Transverse colon (tissue), 4 donors: Measurements from ENCODE around the gene ECI1. TPM values are rescaled to one million over a fixed set of nuclear protein-coding genes. Genes with fewer than 3 reads are reported as not detected.

Source experiments
- DNase-seq: peaks from one replicate; pipeline ENCODE4 v3.0.0-alpha.2; 2019
- H3K27ac ChIP-seq, 4 donors: fragments of 200-600 bp; sonication (generic); 2 replicates each; pipeline ENCODE4 v1.5.1; 2016 to 2018; ENCODE audit warnings: inconsistent platforms in 4 of 4
- H3K27me3 ChIP-seq: fragments of 200-600 bp; sonication (generic); 2 replicates; pipeline ENCODE4 v1.5.1; 2017; ENCODE audit warnings: inconsistent platforms
- H3K36me3 ChIP-seq, 4 donors: fragments of 200-600 bp; sonication (generic); 2 replicates each; pipeline ENCODE4 v1.5.1; 2017 to 2019; ENCODE audit warnings: inconsistent platforms in 4 of 4
- H3K4me1 ChIP-seq, 4 donors: fragments of 200-600 bp; sonication (generic); 2 replicates each; pipeline ENCODE4 v1.5.1; 2017 to 2020; ENCODE audit warnings: inconsistent platforms in 4 of 4
- H3K4me3 ChIP-seq, 4 donors: fragments of 200-600 bp; sonication (generic); 1 replicate in 1 of 4; 2 replicates in 3 of 4; pipeline versions ENCODE4 v1.5.1 to v1.6.1; 2017 to 2019; ENCODE audit warnings: inconsistent platforms in 4 of 4
- H3K9me3 ChIP-seq, 2 donors: fragments of 200-600 bp; sonication (generic); 2 replicates each; pipeline ENCODE4 v1.5.1; 2017 to 2019; ENCODE audit warnings: inconsistent platforms in 2 of 2
- EP300 ChIP-seq: sonication (generic); formaldehyde crosslinking; IDR thresholded peaks from one replicate; pipeline ENCODE4 v1.6.1; 2017; ENCODE audit warnings: antibody characterized with exemption, low read depth
- POLR2A ChIP-seq: fragments of 450-650 bp; IDR thresholded peaks from one replicate; pipeline ENCODE4 v1.6.1; 2016; ENCODE audit warnings: antibody characterized with exemption, mild to moderate bottlenecking, moderate library complexity
- POLR2AphosphoS5 ChIP-seq, 3 donors: sonication (generic); formaldehyde crosslinking; IDR thresholded peaks; one replicate each; pipeline ENCODE4 v1.6.1; 2016; ENCODE audit warnings: antibody characterized with exemption in 3 of 3
- WGBS, 2 donors: methylation state at CpG; one replicate each; pipeline ENCODE4 v1.1.5; 2018; ENCODE audit warnings: low coverage in 1 of 2; 5-methylcytosine and 5-hydroxymethylcytosine counted together
- in situ Hi-C, 4 donors: fragments of 200-750 bp; cut with MboI; loops; one replicate each; pipeline versions ENCODE4 v1.15.0 to v1.15.1; 2017; ENCODE audit warnings: low sequenced_read_pairs in 3 of 4, low pct_ligation_motif_present in 1 of 4, low pct_unique_long_range_greater_than_20kb in 1 of 4
- intact Hi-C: fragments of 100-400 bp; cut with DNase I; formaldehyde crosslinking; loops from one replicate; pipeline ENCODE4 v1.15.1; 2023; ENCODE audit warnings: low total_unique reads
- total RNA-seq, 4 donors: library from RNA; depleted of rRNA; stranded (reverse); fragments of >200 nt; gene quantifications; one replicate each; pipeline ENCODE4 v1.1.0, GENCODE V29; 2016
- TF ChIP-seq, protein P1 (sequence below), 5 experiments: fragments of 200-600 bp in 3 of 5; fragments of 450-650 bp in 2 of 5; sonication (generic) in 3 of 5; IDR thresholded peaks; 1 replicate in 2 of 5; 2 replicates in 3 of 5; pipeline ENCODE4 v1.5.1; 2016 to 2017; ENCODE audit warnings: antibody characterized with exemption in 5 of 5, inconsistent platforms in 3 of 5, mild to moderate bottlenecking in 2 of 5, moderate library complexity in 1 of 5

ECI1 gene
- total RNA-seq, 4 donors from 2014 or later: 24.5 to 218 (median 100) TPM

DNA sequence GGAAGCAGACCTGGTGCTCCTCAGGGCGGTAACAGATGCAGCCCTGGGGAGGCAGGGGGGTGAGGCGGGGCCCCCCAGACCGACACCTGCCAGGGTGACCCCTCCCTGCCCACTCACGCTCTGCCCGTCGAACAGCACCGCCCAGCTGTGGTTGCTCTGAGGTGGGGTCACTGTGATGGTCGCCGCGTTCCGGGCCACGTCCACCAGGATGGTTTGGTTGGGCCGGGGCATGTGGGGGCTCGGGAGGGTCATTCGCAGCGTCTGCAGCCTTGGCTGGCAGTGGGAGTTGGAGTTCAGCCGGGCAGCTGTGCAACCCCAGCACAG lies 41.4 kb downstream of the ECI1 start:
- H3K4me3 ChIP-seq: no peak overlapping the region
- no peak overlapping the region for H3K27ac ChIP-seq
- no peaks in the 10 kb centered on the region for H3K27me3 ChIP-seq
- no peaks in the 10 kb centered on the region for H3K9me3 ChIP-seq
- peaks cover 0 to 13% (median 3%) of the 10 kb centered on the region in 4 donors for H3K36me3 ChIP-seq
- DNase-seq: no peak
- peaks cover 25 to 37% (median 32%) of the 10 kb centered on the region in 4 donors for H3K4me1 ChIP-seq
- WGBS, 2 donors: 95% methylated on average over 15 of the region's 17 CpGs; no CpG with 5 or more reads in 1 of the 2 donors
- intact Hi-C loops (no loop called here), in situ Hi-C loops (no loop called here)
- TF ChIP-seq POLR2A (no peak), POLR2AphosphoS5 (IDR thresholded peaks at IDR 0.05) (no peak), EP300 (no peak)
- TF ChIP-seq, protein P1, sequence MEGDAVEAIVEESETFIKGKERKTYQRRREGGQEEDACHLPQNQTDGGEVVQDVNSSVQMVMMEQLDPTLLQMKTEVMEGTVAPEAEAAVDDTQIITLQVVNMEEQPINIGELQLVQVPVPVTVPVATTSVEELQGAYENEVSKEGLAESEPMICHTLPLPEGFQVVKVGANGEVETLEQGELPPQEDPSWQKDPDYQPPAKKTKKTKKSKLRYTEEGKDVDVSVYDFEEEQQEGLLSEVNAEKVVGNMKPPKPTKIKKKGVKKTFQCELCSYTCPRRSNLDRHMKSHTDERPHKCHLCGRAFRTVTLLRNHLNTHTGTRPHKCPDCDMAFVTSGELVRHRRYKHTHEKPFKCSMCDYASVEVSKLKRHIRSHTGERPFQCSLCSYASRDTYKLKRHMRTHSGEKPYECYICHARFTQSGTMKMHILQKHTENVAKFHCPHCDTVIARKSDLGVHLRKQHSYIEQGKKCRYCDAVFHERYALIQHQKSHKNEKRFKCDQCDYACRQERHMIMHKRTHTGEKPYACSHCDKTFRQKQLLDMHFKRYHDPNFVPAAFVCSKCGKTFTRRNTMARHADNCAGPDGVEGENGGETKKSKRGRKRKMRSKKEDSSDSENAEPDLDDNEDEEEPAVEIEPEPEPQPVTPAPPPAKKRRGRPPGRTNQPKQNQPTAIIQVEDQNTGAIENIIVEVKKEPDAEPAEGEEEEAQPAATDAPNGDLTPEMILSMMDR (IDR thresholded peaks at IDR 0.05): no peak

DNA sequence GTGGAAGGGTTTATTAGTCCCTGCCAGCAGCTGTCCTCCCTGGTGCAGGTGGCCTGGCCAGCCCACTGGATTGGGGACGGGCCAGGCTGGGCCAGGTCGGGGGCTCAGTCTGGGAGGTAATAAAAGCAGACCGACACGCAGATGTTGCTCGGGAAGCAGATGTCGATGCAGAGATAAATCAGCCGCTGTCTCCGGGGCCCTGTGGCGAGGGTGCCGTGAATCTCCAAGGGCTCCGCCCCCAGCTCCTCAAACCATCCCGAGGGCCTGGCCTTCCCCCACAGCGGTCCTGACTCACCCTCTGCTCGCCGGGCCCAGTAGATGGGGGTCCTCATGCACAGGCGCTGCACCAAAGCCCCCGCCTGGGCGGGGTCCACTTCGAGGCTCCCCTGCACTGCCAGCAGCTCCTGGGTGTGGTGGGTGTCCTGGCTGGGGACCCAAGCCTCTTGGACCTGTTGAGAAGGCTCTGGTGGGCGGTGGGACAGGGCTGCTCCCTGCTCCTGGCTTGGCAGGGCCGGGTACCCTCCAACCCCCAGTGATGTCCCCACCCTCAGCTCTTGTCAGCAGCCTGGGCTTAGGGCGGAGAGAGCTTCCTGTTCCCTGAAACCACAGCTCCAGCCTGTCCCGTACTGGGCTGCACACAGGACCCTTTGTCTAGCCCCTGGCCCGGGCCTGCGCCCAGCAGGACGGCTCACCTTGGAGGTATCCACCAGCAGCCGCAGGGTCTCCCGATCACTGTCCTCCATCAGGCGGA lies 42.0 kb downstream of the ECI1 start:
- no peak for DNase-seq
- Histone ChIP-seq H3K4me1 (peaks cover 29 to 42% (median 36%) of the 10 kb centered on the region in 4 donors), H3K4me3 (no peak overlapping the region), H3K9me3 (no peaks in the 10 kb centered on the region), H3K27ac (no peak overlapping the region), H3K27me3 (no peaks in the 10 kb centered on the region), H3K36me3 (peaks cover 0 to 13% (median 3%) of the 10 kb centered on the region in 4 donors)
- in situ Hi-C loops: no loop called here
- 89% methylated on average over 24 of the region's 29 CpGs; no CpG with 5 or more reads in 1 of the 2 donors for WGBS, 2 donors
- intact Hi-C loops: no loop called here
- TF ChIP-seq, protein P1 (IDR thresholded peaks at IDR 0.05): no peak
- no peak for TF ChIP-seq POLR2AphosphoS5 (IDR thresholded peaks at IDR 0.05)
- TF ChIP-seq EP300: no peak
- no peak for TF ChIP-seq POLR2A

DNA sequence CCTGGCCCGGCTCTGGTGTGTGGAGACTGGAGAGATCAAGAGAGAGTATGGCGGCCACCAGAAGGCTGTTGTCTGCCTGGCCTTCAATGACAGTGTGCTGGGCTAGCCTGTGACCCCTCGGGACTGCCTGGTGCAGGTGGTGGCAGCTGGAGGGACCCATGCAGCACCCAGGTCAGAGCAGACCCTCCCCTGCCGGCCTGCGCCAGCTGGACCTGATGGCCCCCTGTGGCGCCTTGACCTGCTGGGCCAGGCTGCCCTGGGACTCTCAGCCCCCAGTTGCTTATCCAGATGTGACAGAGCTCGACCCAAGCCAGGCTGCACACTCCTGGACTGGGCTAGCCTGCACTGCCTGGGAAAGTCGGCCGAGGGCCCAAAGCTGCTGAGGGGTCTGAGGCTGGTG lies 42.6 kb downstream of the ECI1 start:
- 91% methylated on average over 7 of the region's 9 CpGs; no CpG with 5 or more reads in 1 of the 2 donors for WGBS, 2 donors
- Histone ChIP-seq H3K9me3 (no peaks in the 10 kb centered on the region), H3K4me1 (peaks cover 26 to 37% (median 32%) of the 10 kb centered on the region in 4 donors)

DNA sequence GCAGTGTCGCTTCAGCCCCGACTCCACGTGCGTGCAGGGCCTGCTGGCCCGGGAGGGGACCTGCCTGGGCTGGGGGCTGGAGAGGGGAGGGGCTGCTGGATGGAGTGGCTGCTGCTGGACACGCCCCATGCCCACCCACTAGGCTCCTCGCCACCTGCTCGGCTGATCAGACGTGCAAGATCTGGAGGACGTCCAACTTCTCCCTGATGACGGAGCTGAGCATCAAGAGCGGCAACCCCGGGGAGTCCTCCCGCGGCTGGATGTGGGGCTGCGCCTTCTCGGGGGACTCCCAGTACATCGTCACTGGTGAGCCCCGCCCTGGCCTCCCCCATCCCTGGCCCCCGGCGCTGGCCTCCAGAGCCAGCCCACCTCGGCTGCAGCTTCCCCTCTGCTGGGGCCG lies 43.1 kb downstream of the ECI1 start:
- intact Hi-C loops: no loop called here

More for the DNA sequence above, 42.6 kb downstream of the ECI1 start:
- Histone ChIP-seq H3K27ac (no peak overlapping the region), H3K4me3 (no peak overlapping the region), H3K27me3 (no peaks in the 10 kb centered on the region), H3K36me3 (peaks cover 0 to 13% (median 3%) of the 10 kb centered on the region in 4 donors)
- in situ Hi-C loops: no loop called here
- TF ChIP-seq POLR2A (no peak), EP300 (no peak), POLR2AphosphoS5 (IDR thresholded peaks at IDR 0.05) (no peak)
- TF ChIP-seq, protein P1 (IDR thresholded peaks at IDR 0.05): no peak
- DNase-seq: no peak
- intact Hi-C loops: no loop called here

More for the DNA sequence above, 43.1 kb downstream of the ECI1 start:
- DNase-seq: no peak
- H3K9me3 ChIP-seq: no peaks in the 10 kb centered on the region
- H3K4me1 ChIP-seq: peaks cover 21 to 33% (median 27%) of the 10 kb centered on the region in 4 donors
- no peaks in the 10 kb centered on the region for H3K27me3 ChIP-seq
- peaks cover 0 to 13% (median 3%) of the 10 kb centered on the region in 4 donors for H3K36me3 ChIP-seq
- 84% methylated on average over 23 of the region's 23 CpGs; no CpG with 5 or more reads in 1 of the 2 donors for WGBS, 2 donors
- H3K4me3 ChIP-seq: no peak overlapping the region
- in situ Hi-C loops: no loop called here
- TF ChIP-seq, protein P1 (IDR thresholded peaks at IDR 0.05): no peak
- TF ChIP-seq EP300 (no peak), POLR2AphosphoS5 (IDR thresholded peaks at IDR 0.05) (no peak), POLR2A (no peak)
- H3K27ac ChIP-seq: no peak overlapping the region
